CD4-positive, alpha-beta T cell treated with Interleukin-17A for 1 hour (primary cell): ENCODE measurements around the gene PRDM2.

ENCODE experiments used
- DNase-seq: peaks from one replicate; pipeline ENCODE4 v3.0.0-alpha.2; 2020

PRDM2 gene

DNA sequence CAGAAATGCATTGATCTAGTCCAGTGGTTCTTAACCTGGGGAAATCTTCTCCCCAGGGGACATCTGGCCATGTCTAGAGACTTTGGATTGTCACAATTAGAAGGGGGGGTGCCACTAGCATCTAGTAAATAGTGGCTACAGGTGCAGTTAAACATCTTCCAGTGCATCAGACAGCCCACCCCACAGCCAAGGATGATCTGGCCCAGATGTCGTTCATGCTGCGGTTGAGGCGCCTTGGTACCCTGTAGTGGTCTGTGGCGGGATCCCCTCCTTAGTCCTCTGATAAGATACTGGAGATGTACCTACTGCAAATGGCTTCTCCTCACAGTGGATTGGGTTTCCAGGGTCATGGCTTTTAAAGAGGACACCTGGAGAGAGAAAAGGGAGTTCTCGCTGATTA lies 69.8 kb downstream of the PRDM2 start:
- DNase-seq, result no peak

DNA sequence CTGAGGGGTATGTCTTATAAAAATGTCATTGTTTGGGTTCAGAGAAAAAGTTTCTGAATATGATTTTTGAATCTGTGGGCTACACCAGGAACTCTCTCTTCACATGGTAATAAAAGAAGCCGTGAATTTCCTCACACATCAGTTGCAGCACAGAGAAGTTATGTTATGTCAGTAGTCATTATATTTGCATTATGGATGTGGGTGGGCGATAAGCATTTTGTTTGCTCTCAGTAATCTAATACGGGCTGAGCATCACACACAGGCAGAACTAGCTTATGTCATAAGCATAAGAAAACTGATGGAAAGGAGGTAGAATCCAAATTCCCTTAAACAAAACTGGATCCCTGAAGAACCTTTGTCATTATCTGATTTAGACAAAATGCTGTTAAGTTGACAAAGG lies 70.8 kb downstream of the PRDM2 start:
- DNase-seq, result no peak

GRCh38 chr1:13771745-13772144 lies 71.8 kb downstream of the PRDM2 start:
- DNase-seq, result no peak

- DNase-seq, result no peak
Observed at GRCh38 chr1:13772271-13772670, 72.3 kb downstream of the PRDM2 start.

DNA sequence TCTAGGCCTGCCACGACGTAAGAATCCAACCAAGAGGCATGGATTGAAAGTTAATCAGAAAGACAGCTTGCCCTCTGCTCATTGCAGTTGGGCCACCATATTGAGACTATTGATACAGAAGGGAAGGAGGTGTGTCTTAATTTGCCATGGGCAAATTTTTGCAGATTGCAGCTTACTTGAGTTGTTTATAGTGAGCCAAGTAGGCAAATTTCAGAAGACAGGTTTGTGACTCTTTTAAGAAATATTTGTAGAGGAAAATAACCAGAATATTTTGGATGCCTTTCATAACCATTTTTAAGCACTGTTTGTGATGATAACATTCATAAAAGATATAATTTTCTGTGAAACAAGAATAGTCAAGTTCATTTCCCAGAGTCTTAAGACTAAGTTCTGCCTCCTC lies 74.1 kb downstream of the PRDM2 start:
- DNase-seq, result no peak

DNA sequence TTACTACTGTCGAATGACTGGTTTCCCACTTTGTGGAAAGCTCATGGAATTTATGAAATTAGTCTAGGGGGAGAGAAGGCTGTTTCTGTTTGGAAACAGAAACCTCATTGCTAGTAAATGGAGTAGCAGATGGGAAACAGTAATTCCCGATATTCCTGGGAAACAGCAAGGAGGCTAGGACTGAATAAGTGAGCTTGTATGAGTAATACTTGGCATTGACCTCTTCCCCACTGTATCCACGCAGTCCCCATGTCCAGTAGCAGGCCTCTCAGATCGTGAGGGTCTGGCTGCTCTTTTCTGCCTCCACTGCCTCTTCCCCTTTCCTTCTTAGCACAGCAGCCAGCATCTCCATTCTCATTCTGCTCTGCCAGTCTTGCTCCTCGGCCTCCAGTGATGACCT lies 75.5 kb downstream of the PRDM2 start:
- DNase-seq, result no peak

DNA sequence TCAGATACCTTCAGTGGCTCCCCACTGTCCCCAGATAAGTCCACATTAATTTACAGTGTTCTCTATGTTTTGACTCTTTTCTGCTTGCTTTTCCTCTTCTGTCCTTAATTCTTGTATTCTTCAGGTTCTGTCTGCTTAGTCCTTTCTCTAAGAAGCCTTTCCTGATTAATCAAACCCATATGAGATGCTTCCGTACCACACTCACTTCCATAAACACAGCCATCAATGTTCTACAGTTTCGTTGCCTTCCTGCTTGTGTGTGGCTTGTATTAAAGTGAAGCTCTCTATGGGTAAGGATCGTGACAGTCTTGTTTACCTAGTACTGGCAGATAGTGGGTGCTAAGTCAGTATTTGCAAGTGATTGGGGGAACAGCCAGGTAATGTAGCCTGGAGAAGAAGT lies 75.9 kb downstream of the PRDM2 start:
- DNase-seq, result no peak

DNA sequence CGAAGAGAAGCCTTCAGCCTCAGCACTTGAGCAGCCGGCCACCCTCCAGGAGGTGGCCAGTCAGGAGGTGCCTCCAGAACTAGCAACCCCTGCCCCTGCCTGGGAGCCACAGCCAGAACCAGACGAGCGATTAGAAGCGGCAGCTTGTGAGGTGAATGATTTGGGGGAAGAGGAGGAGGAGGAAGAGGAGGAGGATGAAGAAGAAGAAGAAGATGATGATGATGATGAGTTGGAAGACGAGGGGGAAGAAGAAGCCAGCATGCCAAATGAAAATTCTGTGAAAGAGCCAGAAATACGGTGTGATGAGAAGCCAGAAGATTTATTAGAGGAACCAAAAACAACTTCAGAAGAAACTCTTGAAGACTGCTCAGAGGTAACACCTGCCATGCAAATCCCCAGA lies 78.4 kb downstream of the PRDM2 start:
- no peak for DNase-seq

- DNase-seq, result no peak
Observed at GRCh38 chr1:13779930-13780329, 79.9 kb downstream of the PRDM2 start.

DNA sequence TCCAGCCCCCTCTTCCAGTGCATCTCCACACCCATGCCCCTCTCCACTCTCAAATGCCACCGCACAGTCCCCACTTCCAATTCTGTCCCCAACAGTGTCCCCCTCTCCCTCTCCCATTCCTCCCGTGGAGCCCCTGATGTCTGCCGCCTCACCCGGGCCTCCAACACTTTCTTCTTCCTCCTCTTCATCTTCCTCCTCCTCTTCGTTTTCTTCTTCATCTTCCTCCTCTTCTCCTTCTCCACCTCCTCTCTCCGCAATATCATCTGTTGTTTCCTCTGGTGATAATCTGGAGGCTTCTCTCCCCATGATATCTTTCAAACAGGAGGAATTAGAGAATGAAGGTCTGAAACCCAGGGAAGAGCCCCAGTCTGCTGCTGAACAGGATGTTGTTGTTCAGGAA lies 80.8 kb downstream of the PRDM2 start:
- no peak for DNase-seq

GRCh38 chr1:13781228-13781627 lies 81.2 kb downstream of the PRDM2 start:
- DNase-seq, result no peak

DNA sequence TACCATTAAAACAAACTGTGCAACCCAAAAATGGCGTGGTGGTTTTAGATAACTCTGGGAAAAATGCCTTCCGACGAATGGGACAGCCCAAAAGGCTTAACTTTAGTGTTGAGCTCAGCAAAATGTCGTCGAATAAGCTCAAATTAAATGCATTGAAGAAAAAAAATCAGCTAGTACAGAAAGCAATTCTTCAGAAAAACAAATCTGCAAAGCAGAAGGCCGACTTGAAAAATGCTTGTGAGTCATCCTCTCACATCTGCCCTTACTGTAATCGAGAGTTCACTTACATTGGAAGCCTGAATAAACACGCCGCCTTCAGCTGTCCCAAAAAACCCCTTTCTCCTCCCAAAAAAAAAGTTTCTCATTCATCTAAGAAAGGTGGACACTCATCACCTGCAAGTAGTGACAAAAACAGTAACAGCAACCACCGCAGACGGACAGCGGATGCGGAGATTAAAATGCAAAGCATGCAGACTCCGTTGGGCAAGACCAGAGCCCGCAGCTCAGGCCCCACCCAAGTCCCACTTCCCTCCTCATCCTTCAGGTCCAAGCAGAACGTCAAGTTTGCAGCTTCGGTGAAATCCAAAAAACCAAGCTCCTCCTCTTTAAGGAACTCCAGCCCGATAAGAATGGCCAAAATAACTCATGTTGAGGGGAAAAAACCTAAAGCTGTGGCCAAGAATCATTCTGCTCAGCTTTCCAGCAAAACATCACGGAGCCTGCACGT lies 82.1 kb downstream of the PRDM2 start:
- DNase-seq, result no peak

- DNase-seq, result no peak
Observed at GRCh38 chr1:13782634-13783360, 82.8 kb downstream of the PRDM2 start.

- DNase-seq, result no peak
Observed at GRCh38 chr1:13783551-13783950, 83.6 kb downstream of the PRDM2 start.

GRCh38 chr1:13784971-13785370 lies 85.0 kb downstream of the PRDM2 start:
- DNase-seq, result no peak

DNA sequence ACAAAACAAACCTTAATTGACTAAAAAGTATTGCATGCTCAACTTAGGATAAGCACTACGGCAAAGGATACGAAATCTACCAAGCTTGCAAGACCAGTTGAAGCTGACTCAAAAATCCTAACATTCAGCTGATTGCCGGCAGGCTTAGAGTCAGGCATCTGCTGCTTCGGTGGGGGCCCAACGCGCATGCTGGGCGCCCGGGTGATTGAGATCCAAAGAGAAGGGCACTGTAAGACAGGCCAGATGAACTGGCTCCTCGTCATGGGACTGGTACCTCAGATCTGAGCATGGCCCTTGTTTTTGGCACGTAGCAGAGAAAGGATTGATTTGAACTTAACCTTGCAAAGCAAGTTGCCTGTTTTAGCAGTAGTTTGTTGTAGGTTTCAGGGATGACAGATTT lies 86.6 kb downstream of the PRDM2 start:
- DNase-seq, result no peak

- DNase-seq, result no peak
Observed at GRCh38 chr1:13788795-13789194, 88.8 kb downstream of the PRDM2 start.

DNA sequence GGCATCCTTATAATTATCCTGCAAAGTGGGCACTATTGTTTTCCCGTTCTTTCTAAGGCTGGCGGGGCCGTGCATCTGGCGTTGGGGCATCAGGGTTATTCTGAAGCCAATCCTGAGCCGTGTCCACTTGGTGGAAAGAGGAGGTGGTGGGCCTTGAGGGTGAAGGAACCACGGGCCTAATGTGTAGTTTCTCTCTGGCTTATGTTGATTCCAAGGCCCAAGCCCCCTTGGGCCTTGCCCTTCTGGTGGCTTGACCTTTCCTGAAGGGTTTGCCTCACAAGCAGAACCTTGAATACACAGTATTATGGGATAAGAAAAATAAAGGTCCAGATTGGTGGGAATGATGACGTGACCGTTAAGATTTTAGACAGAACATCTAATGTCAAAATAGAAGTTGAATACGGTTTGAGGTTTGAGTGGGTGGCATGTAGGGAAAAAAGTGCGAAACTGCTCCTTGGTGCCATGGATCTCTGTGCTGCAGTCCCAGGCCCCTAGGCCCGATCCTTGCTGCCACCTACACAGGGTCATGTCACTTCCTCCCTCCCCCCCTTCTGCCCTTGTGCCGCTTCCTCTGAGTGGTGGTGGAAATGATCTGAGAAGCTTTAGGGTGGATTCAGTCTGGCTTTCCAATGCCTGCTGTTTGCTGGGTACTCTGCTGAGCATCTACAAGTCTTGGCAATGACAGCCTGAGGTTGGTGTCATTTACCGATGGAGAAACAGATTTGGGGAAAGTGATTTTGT lies 90.5 kb downstream of the PRDM2 start:
- no peak for DNase-seq

- DNase-seq, result no peak
Observed at GRCh38 chr1:13792419-13792818, 92.4 kb downstream of the PRDM2 start.

DNA sequence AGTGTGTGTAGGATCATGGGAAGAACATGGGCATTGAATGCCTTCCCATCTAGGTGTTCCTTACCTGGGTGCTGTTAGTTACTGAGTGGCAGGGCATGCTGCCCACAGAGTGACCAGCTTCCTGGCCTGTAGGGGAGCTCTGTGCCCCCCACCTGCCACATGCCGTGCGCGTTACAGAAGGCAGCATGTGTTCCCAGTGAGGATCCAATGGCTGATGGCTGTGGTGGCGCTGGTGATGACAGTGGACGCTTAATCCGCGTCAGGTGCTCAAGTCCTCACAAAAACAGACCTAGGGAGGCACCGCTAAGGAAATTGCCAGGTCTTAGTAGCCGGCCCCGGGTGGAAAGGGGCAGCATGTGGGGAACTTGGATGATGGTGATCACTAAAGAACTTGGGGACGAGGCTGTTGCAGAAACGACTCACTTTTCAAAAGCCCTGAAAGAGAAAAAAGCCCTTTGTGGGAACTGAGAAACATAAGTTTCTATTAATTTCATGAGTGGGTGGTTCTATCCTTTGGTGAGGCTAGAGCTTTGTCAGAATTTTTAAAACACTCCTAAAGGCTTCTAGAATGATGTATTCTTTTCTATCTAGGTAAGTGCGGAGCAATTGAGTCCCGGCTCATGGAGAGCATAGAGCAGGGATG lies 93.2 kb downstream of the PRDM2 start:
- no peak for DNase-seq

GRCh38 chr1:13794231-13795187 lies 94.5 kb downstream of the PRDM2 start:
- no peak for DNase-seq

DNA sequence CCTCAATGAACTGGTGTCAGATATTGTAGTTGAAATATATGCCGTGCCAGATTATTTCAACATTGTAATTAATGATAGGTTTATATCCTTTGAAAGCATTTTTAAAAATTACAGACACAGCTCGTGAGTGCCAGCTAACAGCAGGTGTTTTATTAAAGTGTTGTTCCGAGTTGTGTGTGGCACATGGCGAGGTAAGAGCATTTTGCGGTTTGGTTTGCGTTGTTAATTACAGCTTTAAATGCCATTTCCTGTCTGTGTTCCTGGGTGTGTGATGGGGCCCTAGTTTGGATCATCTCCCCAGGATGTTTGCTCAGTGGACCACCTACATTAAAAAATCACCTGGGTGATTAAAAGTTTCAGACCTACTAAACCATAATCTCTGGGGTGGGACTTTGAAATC lies 97.4 kb downstream of the PRDM2 start:
- peak; percentile 21 for DNase-seq
